NCI-H187 (cell line): ENCODE data around the gene OR52B6.
"Not testable (repeated sequence)": the region's sequence is repeated elsewhere in the genome, so short reads cannot be mapped to it uniquely, and the experiment has no call there.

ENCODE experiments used
- DNase-seq, 2 experiments: peaks; one replicate each; lab custom pipeline; 2025; lab: John Stamatoyannopoulos, UW

Gene OR52B6, protein sequence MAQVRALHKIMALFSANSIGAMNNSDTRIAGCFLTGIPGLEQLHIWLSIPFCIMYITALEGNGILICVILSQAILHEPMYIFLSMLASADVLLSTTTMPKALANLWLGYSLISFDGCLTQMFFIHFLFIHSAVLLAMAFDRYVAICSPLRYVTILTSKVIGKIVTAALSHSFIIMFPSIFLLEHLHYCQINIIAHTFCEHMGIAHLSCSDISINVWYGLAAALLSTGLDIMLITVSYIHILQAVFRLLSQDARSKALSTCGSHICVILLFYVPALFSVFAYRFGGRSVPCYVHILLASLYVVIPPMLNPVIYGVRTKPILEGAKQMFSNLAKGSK

DNA sequence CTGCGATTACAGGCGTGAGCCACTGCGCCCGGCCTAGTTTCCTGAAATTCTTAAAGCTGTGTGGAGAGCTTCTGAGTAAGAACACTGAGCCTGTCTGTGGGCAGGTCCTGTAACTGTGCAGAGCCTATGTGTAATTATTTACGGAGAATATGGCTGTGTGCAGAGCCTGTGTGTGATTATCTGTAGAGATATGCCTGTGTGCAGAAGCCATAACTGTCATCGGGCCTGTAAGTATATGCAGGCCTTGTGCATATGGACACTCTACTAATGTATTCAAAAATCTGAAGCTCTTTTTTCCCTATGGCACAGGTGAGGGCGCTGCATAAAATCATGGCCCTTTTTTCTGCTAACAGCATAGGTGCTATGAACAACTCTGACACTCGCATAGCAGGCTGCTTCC is at the start of gene OR52B6:
Gene OR52B6, plus strand, starts transcription at position 301 of the 400 bp plus-strand sequence. Its CDS starts 0 bp downstream, at position 301.
- no peak for DNase-seq

DNA sequence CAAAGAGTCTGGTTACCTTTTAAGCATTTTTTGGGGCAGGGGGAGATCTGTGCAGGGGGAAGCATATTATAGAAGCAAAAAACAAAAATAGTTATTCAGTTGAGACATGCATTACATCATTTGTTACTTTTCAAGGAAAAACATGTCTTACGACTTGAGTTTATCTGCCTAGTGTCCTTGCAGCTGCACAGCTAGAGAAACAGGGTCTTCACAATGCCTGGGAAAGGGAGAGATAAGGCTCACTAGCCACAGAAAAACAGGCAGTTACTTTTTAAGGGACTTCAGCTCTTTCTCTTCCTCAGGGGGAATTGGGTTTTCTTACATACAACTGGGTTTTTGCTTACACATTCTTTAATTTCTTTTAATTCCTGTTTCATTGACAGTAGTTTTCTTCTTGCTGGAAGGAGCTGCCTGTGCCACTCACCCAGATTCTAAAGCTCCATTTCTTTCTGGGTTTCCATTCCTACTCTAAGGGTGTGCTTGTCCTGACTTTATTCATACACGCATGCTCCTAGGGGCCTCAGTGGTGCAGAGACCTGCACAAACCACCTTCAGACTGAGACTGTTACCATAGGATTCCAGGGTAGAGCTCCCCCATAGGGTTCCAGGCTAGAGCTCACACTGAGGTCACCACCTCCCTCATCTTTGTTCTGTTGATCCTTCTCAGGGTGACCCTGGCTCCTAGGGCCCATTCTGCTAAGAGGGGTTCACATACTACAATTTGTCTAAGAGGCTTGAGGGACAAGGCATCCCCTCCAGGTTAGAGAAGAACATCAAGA is 49.4 kb upstream of the OR52B6 start:
- DNase-seq = no peak

DNA sequence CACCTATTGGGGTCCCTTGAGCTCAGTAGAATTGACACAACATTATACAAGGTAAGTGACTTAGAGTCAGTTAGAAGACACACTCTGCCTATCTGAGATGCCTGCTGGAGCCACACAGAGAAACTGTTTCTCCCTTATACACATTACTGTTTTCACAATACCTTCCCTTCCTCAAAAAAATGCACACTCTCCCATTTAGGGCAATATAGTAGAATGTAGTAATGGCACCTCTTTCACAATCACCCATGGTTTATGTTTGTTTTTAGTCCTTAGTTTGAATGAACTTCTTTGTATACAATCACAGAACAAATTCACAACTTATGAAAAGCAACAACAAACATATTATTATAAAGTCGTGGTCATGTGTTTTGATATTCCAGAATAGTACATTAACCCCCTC is 46.6 kb upstream of the OR52B6 start:
- DNase-seq = no peak

DNA sequence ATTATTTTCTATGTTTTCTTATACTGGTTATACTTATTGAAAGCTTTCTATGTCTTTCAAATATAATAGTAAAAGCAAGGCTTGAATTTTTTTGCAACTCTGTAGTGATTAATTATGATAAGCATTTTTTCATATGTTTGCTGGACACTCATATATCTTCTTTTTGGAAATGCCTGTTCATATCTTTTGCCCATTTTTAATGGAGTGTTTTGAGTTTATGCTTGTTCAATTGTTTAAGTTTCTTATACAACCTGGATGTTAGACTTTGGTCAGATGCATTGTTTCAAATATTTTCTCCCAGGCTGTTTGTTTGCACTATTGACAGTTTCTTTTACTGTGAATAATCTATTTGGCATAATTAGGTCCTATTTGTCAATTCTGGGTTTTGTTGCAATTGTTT is 44.2 kb upstream of the OR52B6 start:
- DNase-seq = no peak

DNA sequence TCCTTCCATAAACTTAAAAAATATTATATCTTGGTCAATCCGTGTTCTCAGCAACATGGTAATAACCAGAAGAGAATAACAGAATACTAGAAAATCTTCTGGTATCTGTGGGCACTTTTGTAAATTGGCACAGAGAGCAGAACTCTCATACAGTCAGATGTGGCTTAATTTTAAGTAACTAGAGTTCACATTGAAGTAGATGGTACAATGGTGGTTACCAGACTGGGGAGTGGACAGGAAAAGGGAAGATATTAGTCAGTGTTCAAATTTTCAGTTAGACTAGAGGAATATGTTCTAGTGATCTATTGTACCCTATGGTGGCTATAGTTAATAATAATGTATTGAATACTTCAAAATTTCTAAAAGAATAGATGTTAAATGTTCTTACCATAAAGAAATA is 39.2 kb upstream of the OR52B6 start:
- DNase-seq = no peak

DNA sequence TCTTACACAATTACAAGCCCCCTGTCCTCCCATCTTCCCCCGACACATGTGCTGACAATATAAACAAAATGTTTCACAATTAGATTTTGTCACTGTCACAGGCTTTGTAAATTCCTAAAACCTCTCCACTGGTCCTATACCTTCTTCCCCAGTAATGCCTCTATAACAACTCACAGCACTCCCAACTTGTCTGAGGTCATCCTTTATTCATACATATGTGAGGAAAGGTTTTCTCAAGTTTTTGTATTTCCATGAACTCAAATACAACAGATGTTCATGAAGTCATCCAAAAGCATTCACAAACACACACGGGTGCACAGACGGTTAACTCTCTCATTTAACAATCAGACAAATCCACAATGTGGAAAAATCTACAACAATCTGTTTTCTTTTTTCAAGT is 34.2 kb upstream of the OR52B6 start:
- no peak for DNase-seq

DNA sequence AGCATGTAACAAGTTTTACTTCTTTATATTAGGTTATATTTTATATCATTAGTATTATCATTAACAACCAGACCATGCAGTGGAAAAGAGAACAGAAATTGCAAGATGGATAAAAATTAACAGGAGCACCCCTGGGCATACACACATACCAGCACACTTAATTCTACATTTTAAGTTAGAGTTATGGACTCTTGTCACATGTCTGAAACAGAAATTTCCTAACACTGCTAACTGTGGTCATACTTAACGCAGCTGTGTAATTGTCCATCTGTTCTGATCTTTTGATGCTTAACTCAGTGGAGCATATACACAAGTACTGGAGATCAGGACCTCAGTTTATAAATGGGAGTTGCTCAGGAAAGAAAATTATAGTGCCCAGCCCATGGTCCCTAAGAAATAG is 32.7 kb upstream of the OR52B6 start:
- DNase-seq = no peak

DNA sequence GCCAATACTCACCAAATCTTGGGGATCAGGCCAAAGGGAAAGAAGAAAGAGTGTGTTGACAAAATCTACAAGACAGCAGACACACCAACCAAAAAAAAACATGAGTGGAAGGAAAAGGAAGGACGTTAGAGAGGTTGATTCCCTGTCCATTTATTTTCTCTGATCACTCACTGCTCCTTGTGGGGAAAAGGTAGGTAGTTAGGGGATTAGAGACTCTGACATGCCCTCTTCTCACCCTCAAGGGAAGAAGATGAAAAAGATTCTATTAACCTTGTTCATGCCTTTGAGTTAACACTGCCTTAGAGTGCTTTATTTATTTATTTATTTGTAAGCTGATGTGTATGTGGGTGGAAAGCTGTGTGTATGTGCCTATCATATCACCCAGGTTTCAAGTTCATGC is 32.2 kb upstream of the OR52B6 start, which contains the start of gene OR52H1:
Gene OR52H1, minus strand, starts transcription at position 101 of the 400 bp plus-strand sequence. CDS start 3,035 bp downstream, outside the sequence.
- DNase-seq = no peak

DNA sequence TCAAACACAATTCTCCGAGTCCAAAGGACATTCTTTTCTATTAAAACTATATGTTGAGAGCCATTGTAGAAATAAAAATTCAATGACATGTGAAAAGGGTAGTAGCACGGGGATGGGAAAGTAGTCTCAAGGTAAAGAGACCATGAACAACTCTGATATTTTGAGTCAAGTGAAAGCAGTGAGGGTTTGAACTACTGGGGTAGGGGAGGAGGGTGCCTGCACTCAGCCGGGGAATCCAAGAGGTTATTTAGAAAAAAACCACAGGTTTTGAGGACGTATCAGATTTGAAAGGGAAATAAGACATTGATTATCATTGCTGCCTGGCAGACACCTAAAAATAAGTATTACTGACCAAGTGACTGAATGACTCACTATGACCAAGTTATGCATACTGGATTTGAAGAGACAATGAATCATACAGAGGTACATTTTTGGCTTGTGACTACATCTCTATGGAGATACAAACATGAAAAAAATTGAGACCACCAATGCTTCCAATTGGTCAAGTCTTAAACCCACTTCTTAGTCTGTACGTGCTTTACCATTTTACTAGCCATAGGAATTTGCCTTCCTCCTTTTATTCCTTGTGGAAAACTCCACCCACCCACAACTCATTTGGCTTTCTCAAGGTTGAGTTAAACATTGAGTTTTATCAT is 30.1 kb upstream of the OR52B6 start:
- DNase-seq = no peak

DNA sequence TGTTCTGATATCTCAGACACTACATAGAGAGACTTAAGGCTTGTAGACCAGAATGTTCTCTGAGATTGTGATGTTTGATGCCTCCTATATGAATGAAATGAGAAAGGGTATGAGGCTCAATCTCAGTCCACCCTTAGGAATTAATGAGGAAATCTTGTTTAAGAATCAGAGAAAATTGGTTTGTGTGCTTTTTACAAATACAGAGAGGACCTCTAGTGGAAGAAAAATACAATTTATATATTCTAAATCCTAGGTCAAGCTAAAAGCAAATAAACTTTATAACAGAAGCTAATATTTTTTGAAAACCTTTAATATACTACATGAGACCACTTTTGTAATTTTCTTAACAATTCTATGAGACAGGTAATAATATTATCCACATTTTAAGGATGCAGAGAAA is 27.3 kb upstream of the OR52B6 start:
- no peak for DNase-seq

DNA sequence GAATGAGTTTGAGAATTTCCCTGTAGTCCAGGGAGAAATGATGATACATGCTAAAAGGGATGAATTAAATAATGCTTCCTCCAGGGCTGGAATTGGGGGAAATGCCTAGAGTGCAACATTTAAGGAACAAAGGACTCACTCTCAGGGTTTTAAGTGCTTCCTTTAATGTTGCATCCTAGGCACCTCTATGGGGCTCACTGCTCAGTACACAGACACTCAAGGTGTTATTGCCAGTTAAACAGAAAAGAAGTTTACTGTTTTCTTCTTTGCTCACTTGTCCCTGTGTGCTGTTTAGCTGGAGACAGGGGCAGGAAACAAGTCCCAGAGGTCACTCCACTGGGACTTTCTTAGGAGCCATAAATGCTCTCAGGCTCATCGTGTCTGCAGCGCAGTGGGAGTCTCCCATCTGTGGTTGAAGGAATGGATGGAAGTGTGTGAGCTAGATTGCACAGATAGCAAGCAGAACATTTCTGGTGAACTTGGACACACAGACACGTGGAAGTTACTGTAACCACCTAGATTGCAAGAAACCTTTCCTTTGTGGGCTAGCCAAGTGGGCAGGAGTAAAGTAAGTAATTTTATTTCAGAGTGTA is 24.0 kb upstream of the OR52B6 start:
- DNase-seq = no peak

DNA sequence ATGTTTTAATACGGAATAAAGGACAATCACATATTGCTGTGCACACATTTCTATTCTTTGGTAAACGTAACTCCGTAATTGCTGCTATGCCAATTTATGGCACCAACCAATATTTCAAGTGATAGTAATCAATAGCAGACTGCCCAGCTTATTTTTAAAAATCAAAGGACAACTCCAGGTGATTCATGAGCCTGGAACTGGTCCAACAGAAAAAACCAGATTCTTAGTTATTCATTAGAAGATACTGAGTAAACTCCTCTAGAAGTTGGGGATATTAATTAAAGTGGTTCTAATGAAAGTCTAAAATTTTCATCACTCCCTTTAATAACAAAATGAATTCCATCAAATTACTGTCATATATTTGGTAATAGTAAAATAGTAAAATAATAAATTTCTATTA is 22.9 kb upstream of the OR52B6 start:
- DNase-seq = no peak

DNA sequence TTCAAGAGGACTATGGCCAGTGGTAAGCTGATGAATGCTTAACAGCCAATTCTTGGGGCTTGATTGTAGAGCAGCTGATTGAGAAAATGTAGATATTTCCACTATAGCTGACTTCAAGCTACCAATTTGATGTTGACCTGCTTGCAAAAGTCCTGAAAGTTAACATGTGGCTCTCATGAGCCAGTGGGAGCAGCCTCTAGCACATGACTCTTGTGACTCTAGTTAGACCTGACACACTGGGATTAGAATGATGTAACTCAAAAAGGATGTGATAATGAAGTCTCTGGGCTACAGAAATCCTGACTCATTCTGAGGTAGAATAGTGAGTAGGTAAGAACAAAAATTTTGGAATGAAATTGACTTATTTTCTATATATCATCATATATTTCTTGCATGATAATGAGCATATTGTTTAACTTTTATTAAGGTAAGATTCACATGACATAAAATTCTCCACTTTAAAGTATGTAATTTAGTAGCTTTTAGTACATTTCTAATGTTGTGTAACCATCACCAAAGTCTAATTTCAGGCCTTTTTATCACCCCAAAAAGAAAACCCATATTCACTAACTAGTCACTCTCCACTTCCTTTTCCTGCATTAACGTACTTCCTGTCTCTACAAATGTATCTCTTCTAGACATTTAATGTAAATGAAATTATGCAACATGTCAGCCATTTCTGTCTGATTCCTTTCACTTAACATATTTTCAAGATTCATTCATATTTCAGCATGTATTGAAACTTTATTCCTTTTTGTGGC is 16.2 kb upstream of the OR52B6 start:
- no peak for DNase-seq

DNA sequence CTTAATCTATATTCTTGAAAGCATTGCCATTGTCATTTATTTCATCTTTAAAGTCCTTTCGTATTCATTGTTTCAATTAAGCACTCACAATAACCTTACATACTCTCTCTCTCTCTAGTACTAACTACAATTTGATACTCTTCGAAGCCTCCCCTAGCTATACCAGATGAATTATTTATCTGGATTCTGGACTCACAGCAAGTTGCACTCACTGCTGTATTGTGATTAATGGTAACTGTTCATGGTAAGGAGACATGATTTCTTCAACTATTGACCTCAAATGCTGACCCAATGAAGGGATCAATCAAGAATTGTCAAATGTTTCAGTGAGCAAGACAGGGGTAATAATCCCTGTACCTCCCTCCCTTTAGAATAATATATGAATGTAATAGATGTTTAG is 6.0 kb upstream of the OR52B6 start:
- no peak for DNase-seq

DNA sequence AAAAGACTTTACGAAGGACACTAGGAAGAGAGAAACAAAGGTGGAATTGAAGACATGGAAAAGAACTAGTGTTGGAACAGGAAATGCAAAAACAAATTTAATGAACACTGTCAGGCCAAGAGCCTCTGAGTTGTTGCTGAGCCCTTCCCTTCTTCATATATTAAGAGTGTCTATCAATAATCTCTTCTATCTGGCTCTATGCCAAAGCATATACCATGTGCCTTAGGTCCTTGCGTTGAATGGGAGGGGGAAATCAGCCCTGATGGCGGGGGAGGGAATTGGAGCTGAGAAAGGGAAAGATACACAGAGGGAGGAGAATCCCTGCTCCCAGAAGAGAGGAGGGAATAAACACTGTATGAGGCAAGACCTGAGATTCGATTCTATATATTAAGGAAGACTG is 5.5 kb upstream of the OR52B6 start:
- DNase-seq = no peak

DNA sequence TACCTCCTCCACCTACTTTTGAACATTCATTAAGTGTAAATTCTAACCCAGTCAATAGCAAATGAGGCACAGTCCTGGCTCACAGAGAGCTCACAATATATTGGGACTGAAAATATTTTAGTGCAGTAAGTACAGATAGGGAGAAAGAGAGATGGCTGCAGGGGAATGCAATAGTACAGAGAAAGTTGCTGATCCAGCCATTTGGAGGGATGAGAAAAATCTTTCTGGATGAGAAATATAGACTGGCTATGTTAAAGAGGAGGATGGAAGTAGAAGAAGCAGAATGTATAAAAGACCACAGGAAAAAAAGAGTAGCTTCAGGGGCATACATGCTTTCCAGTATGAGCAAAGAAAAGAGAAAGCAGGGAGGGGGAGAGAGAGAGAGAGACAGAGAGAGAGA is 3.6 kb upstream of the OR52B6 start:
- DNase-seq = no peak

DNA sequence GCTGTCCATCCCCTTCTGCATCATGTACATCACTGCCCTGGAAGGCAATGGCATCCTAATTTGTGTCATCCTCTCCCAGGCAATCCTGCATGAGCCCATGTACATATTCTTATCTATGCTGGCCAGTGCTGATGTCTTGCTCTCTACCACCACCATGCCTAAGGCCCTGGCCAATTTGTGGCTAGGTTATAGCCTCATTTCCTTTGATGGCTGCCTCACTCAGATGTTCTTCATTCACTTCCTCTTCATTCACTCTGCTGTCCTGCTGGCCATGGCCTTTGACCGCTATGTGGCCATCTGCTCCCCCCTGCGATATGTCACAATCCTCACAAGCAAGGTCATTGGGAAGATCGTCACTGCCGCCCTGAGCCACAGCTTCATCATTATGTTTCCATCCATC is 337 bp downstream of the OR52B6 start:
- DNase-seq = no peak

DNA sequence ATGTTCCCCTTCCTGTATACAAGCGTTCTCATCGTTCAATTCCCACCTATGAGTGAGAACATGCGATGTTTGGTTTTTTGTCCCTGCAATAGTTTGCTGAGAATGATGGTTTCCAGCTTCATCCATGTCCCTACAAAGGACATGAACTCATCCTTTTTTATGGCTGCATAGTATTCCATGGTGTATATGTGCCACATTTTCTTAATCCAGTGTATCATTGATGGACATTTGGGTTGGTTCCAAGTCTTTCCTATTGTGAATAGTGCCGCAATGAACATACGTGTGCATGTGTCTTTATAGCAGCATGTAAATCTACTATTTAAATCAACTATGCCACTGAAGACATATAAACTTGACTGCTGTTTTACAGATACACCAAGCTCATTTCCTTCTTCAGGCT is 3.8 kb downstream of the OR52B6 start:
- not testable (repeated sequence) for DNase-seq

DNA sequence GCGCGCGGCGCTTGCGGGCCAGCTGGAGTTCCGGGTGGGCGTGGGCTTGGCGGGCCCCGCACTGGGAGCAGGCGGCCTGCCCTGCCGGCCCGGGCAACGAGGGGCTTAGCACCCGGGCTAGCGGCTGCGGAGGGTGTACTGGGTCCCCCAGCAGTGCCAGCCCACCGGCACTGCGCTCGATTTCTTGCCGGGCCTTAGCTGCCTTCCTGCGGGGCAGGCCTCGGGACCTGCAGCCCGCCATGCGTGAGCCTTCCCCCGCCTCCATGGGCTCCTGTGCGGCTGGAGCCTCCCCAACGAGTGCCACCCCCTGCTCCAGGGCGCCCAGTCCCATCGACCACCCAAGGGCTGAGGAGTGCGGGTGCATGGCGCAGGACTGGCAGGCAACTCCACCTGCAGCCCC is 9.2 kb downstream of the OR52B6 start:
- not testable (repeated sequence) for DNase-seq

DNA sequence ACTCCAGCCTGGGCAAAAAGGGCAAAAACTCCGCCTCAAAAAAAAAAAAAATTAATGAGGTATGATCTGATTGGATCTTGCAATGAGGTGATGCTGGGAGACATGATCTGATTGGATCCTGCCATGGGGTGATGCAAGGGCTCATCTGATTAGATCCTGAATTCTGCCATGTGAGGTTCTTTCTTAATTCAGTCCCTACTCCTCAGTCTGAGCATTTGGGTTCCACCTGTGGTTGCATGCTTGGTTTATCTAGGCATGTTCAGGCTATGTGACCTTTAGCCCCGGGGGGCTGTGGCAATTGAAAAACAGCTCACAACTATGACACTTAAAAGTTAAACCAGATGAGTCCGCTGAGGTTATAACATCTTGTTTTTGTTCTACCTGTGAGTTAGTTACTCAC is 10.9 kb downstream of the OR52B6 start:
- no peak for DNase-seq

DNA sequence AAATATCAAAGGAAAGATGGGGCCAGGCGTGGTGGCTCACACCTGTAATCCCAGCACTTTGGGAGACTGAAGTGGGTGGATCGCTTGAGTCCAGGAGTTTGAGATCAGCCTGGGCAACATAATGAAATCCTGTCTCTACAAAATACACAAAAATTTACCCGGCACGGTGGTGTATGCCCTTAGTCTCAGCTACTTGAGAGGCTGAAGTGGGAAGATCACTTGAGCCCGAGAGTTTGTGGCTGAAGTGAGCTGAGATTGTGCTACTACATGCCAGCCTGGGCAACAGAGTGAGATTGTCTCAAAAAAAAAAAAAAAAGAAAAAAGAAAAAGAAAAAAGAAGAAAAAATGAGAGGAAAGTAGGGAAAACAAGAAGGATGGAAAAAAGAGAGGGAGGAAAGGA is 11.9 kb downstream of the OR52B6 start:
- DNase-seq = no peak

DNA sequence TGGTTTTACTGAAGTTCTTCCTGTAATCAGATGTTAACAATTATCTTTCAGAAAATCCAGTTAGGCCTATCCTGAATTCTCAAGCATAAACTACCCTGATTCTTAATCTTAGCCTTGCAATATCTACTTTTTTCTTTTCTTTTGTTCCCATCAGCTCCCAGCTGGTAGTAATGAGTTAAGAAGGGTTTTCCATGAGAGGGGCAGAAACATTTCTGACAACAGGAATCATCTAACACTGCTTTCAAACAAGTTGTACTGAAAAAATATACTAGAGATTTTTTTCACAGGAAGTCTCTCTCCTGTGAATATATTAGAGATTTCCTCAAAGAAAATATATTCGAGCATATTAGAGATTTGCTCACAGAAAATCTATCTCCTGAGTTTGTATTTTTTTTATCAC is 12.5 kb downstream of the OR52B6 start:
- no peak for DNase-seq
